HEK293 (cell line): ENCODE data around the gene CXorf65.

Source experiments
- GFI1B ChIP-seq: fragments of 450-650 bp; formaldehyde crosslinking; IDR thresholded peaks from 2 replicates; pipeline ENCODE4 v1.5.1; 2016; ENCODE audit warnings: missing biosample characterization, missing genetic modification characterization
- KLF8 ChIP-seq: fragments of 450-650 bp; formaldehyde crosslinking; IDR thresholded peaks from 2 replicates; pipeline ENCODE4 v1.5.1; 2016; ENCODE audit warnings: missing biosample characterization, missing genetic modification characterization
- RBAK ChIP-seq: fragments of 450-650 bp; formaldehyde crosslinking; IDR thresholded peaks from 2 replicates; pipeline ENCODE4 v1.5.1; 2016; ENCODE audit warnings: missing biosample characterization, missing genetic modification characterization
- SCRT1 ChIP-seq: fragments of 450-650 bp; formaldehyde crosslinking; IDR thresholded peaks from 2 replicates; pipeline ENCODE4 v1.5.1; 2016; ENCODE audit warnings: missing biosample characterization, missing genetic modification characterization, borderline replicate concordance
- SP2 ChIP-seq: fragments of 450-650 bp; formaldehyde crosslinking; IDR thresholded peaks from 2 replicates; pipeline ENCODE4 v1.5.1; 2016; ENCODE audit warnings: missing biosample characterization, missing genetic modification characterization
- SP7 ChIP-seq: fragments of 450-650 bp; formaldehyde crosslinking; IDR thresholded peaks from 2 replicates; pipeline ENCODE4 v1.5.1; 2016; ENCODE audit warnings: missing biosample characterization, missing genetic modification characterization
- ZBTB1 ChIP-seq: fragments of 450-650 bp; formaldehyde crosslinking; IDR thresholded peaks from 2 replicates; pipeline ENCODE4 v1.5.1; 2016; ENCODE audit warnings: missing biosample characterization, missing genetic modification characterization
- ZBTB17 ChIP-seq: fragments of 450-650 bp; formaldehyde crosslinking; IDR thresholded peaks from 2 replicates; pipeline ENCODE4 v1.5.1; 2016; ENCODE audit warnings: missing biosample characterization, missing genetic modification characterization
- ZBTB20 ChIP-seq: fragments of 450-650 bp; formaldehyde crosslinking; IDR thresholded peaks from 2 replicates; pipeline ENCODE4 v1.5.1; 2016; ENCODE audit warnings: missing biosample characterization, missing genetic modification characterization
- ZBTB48 ChIP-seq: fragments of 450-650 bp; formaldehyde crosslinking; IDR thresholded peaks from 2 replicates; pipeline ENCODE4 v1.5.1; 2016; ENCODE audit warnings: missing biosample characterization, missing genetic modification characterization
- ZFP41 ChIP-seq: fragments of 450-650 bp; formaldehyde crosslinking; IDR thresholded peaks from 2 replicates; pipeline ENCODE4 v1.5.1; 2016; ENCODE audit warnings: missing biosample characterization, missing genetic modification characterization, borderline replicate concordance
- ZIC2 ChIP-seq: fragments of 450-650 bp; formaldehyde crosslinking; IDR thresholded peaks from 2 replicates; pipeline ENCODE4 v1.5.1; 2016; ENCODE audit warnings: missing biosample characterization, missing genetic modification characterization
- ZNF114 ChIP-seq: fragments of 450-650 bp; formaldehyde crosslinking; IDR thresholded peaks from 2 replicates; pipeline ENCODE4 v1.5.0; 2017; ENCODE audit warnings: missing biosample characterization, missing genetic modification characterization
- ZNF138 ChIP-seq: fragments of 450-650 bp; formaldehyde crosslinking; IDR thresholded peaks from 2 replicates; pipeline ENCODE4 v1.5.1; 2016; ENCODE audit warnings: missing biosample characterization, missing genetic modification characterization, borderline replicate concordance
- ZNF157 ChIP-seq: fragments of 450-650 bp; formaldehyde crosslinking; IDR thresholded peaks from 2 replicates; pipeline ENCODE4 v1.5.1; 2016; ENCODE audit warnings: missing biosample characterization, missing genetic modification characterization
- ZNF24 ChIP-seq: fragments of 450-650 bp; formaldehyde crosslinking; IDR thresholded peaks from 2 replicates; pipeline ENCODE4 v1.5.1; 2016; ENCODE audit warnings: missing biosample characterization, missing genetic modification characterization
- ZNF335 ChIP-seq: fragments of 450-650 bp; formaldehyde crosslinking; conservative IDR thresholded peaks from 2 replicates; pipeline ENCODE4 v1.5.1; 2016; ENCODE audit warnings: missing biosample characterization, missing genetic modification characterization
- ZNF473 ChIP-seq: fragments of 450-650 bp; formaldehyde crosslinking; IDR thresholded peaks from 2 replicates; pipeline ENCODE4 v1.5.1; 2017; ENCODE audit warnings: missing biosample characterization, missing genetic modification characterization
- ZNF521 ChIP-seq: fragments of 450-650 bp; formaldehyde crosslinking; IDR thresholded peaks from 2 replicates; pipeline ENCODE4 v1.5.1; 2017; ENCODE audit warnings: missing biosample characterization, mild to moderate bottlenecking, missing genetic modification characterization
- ZNF558 ChIP-seq: fragments of 450-650 bp; formaldehyde crosslinking; IDR thresholded peaks from 2 replicates; pipeline ENCODE4 v1.5.1; 2016; ENCODE audit warnings: missing biosample characterization, missing genetic modification characterization
- ZNF561 ChIP-seq: fragments of 450-650 bp; IDR thresholded peaks from 2 replicates; pipeline ENCODE4 v1.5.1; 2018; ENCODE audit warnings: missing biosample characterization, missing genetic modification characterization, borderline replicate concordance
- ZNF571 ChIP-seq: fragments of 450-650 bp; formaldehyde crosslinking; IDR thresholded peaks from 2 replicates; pipeline ENCODE4 v1.5.0; 2017; ENCODE audit warnings: missing biosample characterization, missing genetic modification characterization
- ZNF600 ChIP-seq: fragments of 450-650 bp; formaldehyde crosslinking; IDR thresholded peaks from 2 replicates; pipeline ENCODE4 v1.5.1; 2016; ENCODE audit warnings: missing biosample characterization, missing genetic modification characterization
- ZNF623 ChIP-seq: fragments of 450-650 bp; formaldehyde crosslinking; IDR thresholded peaks from 2 replicates; pipeline ENCODE4 v1.5.1; 2016; ENCODE audit warnings: missing biosample characterization, missing genetic modification characterization
- ZNF626 ChIP-seq: fragments of 450-650 bp; sonication (Bioruptor Pico); formaldehyde crosslinking; IDR thresholded peaks from 2 replicates; pipeline ENCODE4 v1.5.1; 2018; ENCODE audit warnings: missing biosample characterization, missing genetic modification characterization, inconsistent platforms
- ZNF776 ChIP-seq: fragments of 450-650 bp; formaldehyde crosslinking; IDR thresholded peaks from 2 replicates; pipeline ENCODE4 v1.5.0; 2017; ENCODE audit warnings: missing biosample characterization, missing genetic modification characterization, borderline replicate concordance
- ZNF837 ChIP-seq: fragments of 450-650 bp; formaldehyde crosslinking; IDR thresholded peaks from 2 replicates; pipeline ENCODE4 v1.5.1; 2016; ENCODE audit warnings: missing biosample characterization, missing genetic modification characterization
- ZNF843 ChIP-seq: fragments of 450-650 bp; formaldehyde crosslinking; IDR thresholded peaks from 2 replicates; pipeline ENCODE4 v1.5.1; 2016; ENCODE audit warnings: missing biosample characterization, missing genetic modification characterization
- TF ChIP-seq, protein P1 (sequence below): fragments of 450-650 bp; formaldehyde crosslinking; IDR thresholded peaks from 2 replicates; pipeline ENCODE4 v1.5.1; 2016; ENCODE audit warnings: missing biosample characterization, missing genetic modification characterization, low read depth
- TF ChIP-seq, protein P2 (sequence below): fragments of 450-650 bp; formaldehyde crosslinking; IDR thresholded peaks from 2 replicates; pipeline ENCODE4; 2016; ENCODE audit warnings: missing biosample characterization, missing genetic modification characterization
- TF ChIP-seq, protein P3 (sequence below): fragments of 450-650 bp; formaldehyde crosslinking; IDR thresholded peaks from 2 replicates; pipeline ENCODE4 v1.5.1; 2016; ENCODE audit warnings: missing biosample characterization, missing genetic modification characterization
- TF ChIP-seq, protein P4 (sequence below): fragments of 450-650 bp; IDR thresholded peaks from 2 replicates; pipeline ENCODE4 v1.5.1; 2018; ENCODE audit warnings: missing biosample characterization, mild to moderate bottlenecking, missing genetic modification characterization
- TF ChIP-seq, protein P5 (sequence below): fragments of 450-650 bp; formaldehyde crosslinking; IDR thresholded peaks from 2 replicates; pipeline ENCODE4 v1.5.1; 2016; ENCODE audit warnings: missing biosample characterization, missing genetic modification characterization
- TF ChIP-seq, protein P6 (sequence below): fragments of 450-650 bp; formaldehyde crosslinking; IDR thresholded peaks from 2 replicates; pipeline ENCODE4 v1.5.1; 2017; ENCODE audit warnings: missing biosample characterization, missing genetic modification characterization

The CXorf65 gene

DNA sequence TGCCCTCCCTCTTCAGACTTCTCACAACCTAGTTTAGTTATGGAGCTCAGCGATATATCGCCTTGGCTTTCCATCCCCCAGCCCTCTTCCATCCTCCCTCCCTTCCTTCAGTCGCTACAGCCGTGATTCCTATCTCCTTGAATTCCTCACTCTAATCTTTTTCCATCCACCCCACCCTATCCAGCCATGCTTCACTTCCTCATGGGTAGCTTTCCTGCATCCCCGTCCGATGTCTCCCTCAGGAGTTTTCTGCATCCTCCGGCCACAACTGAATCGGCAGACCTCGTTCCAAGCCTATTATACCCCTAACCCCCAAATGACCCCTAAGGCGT, 38.9 kb downstream of the CXorf65 start (continued):
- TF ChIP-seq ZFP41 (tag by site-specific recombination) (no peak), ZNF843 (no peak), ZNF335 (tag by site-specific recombination) (peak; percentile 83), ZNF473 (tag by site-specific recombination) (no peak), ZBTB17 (tag by site-specific recombination) (no peak; the same call in none of the 2 replicates), ZBTB1 (tag by site-specific recombination) (no peak), ZNF571 (no peak), ZNF24 (tag by site-specific recombination) (no peak), ZNF157 (tag by site-specific recombination) (no peak), ZNF138 (tag by site-specific recombination) (no peak), ZBTB48 (peak; percentile 96), ZNF114 (tag by site-specific recombination) (no peak), GFI1B (tag by site-specific recombination) (no peak), ZNF623 (tag by site-specific recombination) (no peak), SP7 (no peak), ZNF626 (tag by site-specific recombination) (no peak), ZIC2 (tag by site-specific recombination) (no peak), RBAK (no peak), ZNF521 (tag by site-specific recombination) (no peak), SP2 (tag by site-specific recombination) (no peak), SCRT1 (tag by site-specific recombination) (no peak), ZNF837 (tag by site-specific recombination) (no peak), ZNF561 (tag by site-specific recombination) (no peak), ZBTB20 (tag by site-specific recombination) (no peak), KLF8 (tag by site-specific recombination) (0 out of 2 replicates have a peak, but pooled peaks have one; percentile 64), ZNF558 (tag by site-specific recombination) (no peak), ZNF776 (tag by site-specific recombination) (no peak), ZNF600 (tag by site-specific recombination) (no peak)
- TF ChIP-seq, protein P1, sequence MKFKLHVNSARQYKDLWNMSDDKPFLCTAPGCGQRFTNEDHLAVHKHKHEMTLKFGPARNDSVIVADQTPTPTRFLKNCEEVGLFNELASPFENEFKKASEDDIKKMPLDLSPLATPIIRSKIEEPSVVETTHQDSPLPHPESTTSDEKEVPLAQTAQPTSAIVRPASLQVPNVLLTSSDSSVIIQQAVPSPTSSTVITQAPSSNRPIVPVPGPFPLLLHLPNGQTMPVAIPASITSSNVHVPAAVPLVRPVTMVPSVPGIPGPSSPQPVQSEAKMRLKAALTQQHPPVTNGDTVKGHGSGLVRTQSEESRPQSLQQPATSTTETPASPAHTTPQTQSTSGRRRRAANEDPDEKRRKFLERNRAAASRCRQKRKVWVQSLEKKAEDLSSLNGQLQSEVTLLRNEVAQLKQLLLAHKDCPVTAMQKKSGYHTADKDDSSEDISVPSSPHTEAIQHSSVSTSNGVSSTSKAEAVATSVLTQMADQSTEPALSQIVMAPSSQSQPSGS, result no peak
- TF ChIP-seq, protein P2, sequence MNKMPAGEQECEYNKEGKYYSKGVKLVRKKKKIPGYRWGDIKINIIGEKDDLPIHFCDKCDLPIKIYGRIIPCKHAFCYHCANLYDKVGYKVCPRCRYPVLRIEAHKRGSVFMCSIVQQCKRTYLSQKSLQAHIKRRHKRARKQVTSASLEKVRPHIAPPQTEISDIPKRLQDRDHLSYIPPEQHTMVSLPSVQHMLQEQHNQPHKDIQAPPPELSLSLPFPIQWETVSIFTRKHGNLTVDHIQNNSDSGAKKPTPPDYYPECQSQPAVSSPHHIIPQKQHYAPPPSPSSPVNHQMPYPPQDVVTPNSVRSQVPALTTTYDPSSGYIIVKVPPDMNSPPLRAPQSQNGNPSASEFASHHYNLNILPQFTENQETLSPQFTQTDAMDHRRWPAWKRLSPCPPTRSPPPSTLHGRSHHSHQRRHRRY, result no peak
- TF ChIP-seq, protein P3, sequence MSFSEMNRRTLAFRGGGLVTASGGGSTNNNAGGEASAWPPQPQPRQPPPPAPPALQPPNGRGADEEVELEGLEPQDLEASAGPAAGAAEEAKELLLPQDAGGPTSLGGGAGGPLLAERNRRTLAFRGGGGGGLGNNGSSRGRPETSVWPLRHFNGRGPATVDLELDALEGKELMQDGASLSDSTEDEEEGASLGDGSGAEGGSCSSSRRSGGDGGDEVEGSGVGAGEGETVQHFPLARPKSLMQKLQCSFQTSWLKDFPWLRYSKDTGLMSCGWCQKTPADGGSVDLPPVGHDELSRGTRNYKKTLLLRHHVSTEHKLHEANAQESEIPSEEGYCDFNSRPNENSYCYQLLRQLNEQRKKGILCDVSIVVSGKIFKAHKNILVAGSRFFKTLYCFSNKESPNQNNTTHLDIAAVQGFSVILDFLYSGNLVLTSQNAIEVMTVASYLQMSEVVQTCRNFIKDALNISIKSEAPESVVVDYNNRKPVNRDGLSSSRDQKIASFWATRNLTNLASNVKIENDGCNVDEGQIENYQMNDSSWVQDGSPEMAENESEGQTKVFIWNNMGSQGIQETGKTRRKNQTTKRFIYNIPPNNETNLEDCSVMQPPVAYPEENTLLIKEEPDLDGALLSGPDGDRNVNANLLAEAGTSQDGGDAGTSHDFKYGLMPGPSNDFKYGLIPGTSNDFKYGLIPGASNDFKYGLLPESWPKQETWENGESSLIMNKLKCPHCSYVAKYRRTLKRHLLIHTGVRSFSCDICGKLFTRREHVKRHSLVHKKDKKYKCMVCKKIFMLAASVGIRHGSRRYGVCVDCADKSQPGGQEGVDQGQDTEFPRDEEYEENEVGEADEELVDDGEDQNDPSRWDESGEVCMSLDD (tag by site-specific recombination), result peak; percentile 62; the same call in 1 of the 2 replicates
- TF ChIP-seq, protein P4, sequence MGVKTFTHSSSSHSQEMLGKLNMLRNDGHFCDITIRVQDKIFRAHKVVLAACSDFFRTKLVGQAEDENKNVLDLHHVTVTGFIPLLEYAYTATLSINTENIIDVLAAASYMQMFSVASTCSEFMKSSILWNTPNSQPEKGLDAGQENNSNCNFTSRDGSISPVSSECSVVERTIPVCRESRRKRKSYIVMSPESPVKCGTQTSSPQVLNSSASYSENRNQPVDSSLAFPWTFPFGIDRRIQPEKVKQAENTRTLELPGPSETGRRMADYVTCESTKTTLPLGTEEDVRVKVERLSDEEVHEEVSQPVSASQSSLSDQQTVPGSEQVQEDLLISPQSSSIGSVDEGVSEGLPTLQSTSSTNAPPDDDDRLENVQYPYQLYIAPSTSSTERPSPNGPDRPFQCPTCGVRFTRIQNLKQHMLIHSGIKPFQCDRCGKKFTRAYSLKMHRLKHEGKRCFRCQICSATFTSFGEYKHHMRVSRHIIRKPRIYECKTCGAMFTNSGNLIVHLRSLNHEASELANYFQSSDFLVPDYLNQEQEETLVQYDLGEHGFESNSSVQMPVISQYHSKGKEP (tag by site-specific recombination), result no peak
- TF ChIP-seq, protein P5, sequence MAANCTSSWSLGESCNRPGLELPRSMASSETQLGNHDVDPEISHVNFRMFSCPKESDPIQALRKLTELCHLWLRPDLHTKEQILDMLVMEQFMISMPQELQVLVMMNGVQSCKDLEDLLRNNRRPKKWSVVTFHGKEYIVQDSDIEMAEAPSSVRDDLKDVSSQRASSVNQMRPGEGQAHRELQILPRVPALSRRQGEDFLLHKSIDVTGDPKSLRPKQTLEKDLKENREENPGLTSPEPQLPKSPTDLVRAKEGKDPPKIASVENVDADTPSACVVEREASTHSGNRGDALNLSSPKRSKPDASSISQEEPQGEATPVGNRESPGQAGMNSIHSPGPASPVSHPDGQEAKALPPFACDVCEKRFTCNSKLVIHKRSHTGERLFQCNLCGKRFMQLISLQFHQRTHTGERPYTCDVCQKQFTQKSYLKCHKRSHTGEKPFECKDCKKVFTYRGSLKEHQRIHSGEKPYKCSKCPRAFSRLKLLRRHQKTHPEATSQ (tag by site-specific recombination), result no peak
- TF ChIP-seq, protein P6, sequence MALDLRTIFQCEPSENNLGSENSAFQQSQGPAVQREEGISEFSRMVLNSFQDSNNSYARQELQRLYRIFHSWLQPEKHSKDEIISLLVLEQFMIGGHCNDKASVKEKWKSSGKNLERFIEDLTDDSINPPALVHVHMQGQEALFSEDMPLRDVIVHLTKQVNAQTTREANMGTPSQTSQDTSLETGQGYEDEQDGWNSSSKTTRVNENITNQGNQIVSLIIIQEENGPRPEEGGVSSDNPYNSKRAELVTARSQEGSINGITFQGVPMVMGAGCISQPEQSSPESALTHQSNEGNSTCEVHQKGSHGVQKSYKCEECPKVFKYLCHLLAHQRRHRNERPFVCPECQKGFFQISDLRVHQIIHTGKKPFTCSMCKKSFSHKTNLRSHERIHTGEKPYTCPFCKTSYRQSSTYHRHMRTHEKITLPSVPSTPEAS (tag by site-specific recombination), result no peak
